Prostate gland (tissue), 2 donors: Measurements from ENCODE around the gene NR2E3. TPM values are rescaled to one million over a fixed set of nuclear protein-coding genes. Genes with fewer than 3 reads are reported as not detected.

ENCODE experiments used
- DNase-seq: peaks from one replicate; pipeline ENCODE4 v3.0.0-alpha.2; 2019; ENCODE audit warnings: low spot score
- H3K27ac ChIP-seq, 2 donors: fragments of 200-600 bp; sonication (generic); 2 replicates each; pipeline ENCODE4 v1.5.1; 2017 to 2019
- H3K27me3 ChIP-seq: fragments of 200-600 bp; sonication (generic); replicated peaks from 2 replicates; pipeline ENCODE4 v1.5.1; 2019; ENCODE audit not compliant: insufficient read depth
- H3K36me3 ChIP-seq, 2 donors: fragments of 200-600 bp; sonication (generic); 1 replicate in 1 of 2; 2 replicates in 1 of 2; pipeline versions ENCODE4 v1.5.1 to v1.8.1; 2017 to 2019
- H3K4me1 ChIP-seq: fragments of 200-600 bp; sonication (generic); replicated peaks from 2 replicates; pipeline ENCODE4 v1.5.1; 2019
- H3K4me3 ChIP-seq, 2 donors: fragments of 200-600 bp; sonication (generic); 2 replicates each; pipeline ENCODE4 v1.5.1; 2017 to 2019
- H3K9me3 ChIP-seq: fragments of 200-600 bp; sonication (generic); 2 replicates; pipeline ENCODE4 v1.5.1; 2017
- CTCF ChIP-seq, 4 experiments: fragments of 200-600 bp in 2 of 4; fragments of 450-650 bp in 2 of 4; sonication (generic) in 2 of 4; IDR thresholded peaks; 1 replicate in 3 of 4; 2 replicates in 1 of 4; pipeline ENCODE4 v1.5.1; 2016 to 2019; ENCODE audit warnings: antibody characterized with exemption in 4 of 4, mild to moderate bottlenecking in 2 of 4, moderate library complexity in 2 of 4
- POLR2A ChIP-seq: fragments of 450-650 bp; IDR thresholded peaks from one replicate; pipeline ENCODE4 v1.6.1; 2016; ENCODE audit warnings: antibody characterized with exemption, mild to moderate bottlenecking
- POLR2AphosphoS5 ChIP-seq: sonication (generic); formaldehyde crosslinking; IDR thresholded peaks from one replicate; pipeline ENCODE4 v1.6.1; 2017; ENCODE audit warnings: antibody characterized with exemption
- WGBS: methylation state at CpG from one replicate; pipeline ENCODE4 v1.1.5; 2018; 5-methylcytosine and 5-hydroxymethylcytosine counted together
- intact Hi-C: fragments of 100-400 bp; cut with DNase I; formaldehyde crosslinking; loops from one replicate; pipeline ENCODE4 v1.14.2; 2022
- total RNA-seq, 2 donors: library from RNA; depleted of rRNA; stranded (reverse); fragments of >200 nt; gene quantifications; one replicate each; pipeline ENCODE4 v1.1.0, GENCODE V29; 2016

NR2E3 gene
- total RNA-seq, 2 donors from 2014 or later, result 0.51 to 2.1 TPM

- Histone ChIP-seq H3K4me3 (no peak overlapping the region), H3K27me3 (no peaks in the 10 kb centered on the region), H3K9me3 (no peaks in the 10 kb centered on the region), H3K36me3 (no peaks in the 10 kb centered on the region), H3K4me1 (no peaks in the 10 kb centered on the region), H3K27ac (no peak overlapping the region)
- DNase-seq, result no peak
- no peak for TF ChIP-seq POLR2A
- TF ChIP-seq POLR2AphosphoS5, result no peak
- TF ChIP-seq CTCF (IDR thresholded peaks at IDR 0.05), result no peak
- WGBS, result 89% methylated on average over 18 of the region's 18 CpGs
- intact Hi-C loops, result no loop called here
Measured at GRCh38 chr15:71808311-71809020, 1.9 kb upstream of the NR2E3 start.

GRCh38 chr15:71809346-71809745 is 1.0 kb upstream of the NR2E3 start:
- TF ChIP-seq CTCF (IDR thresholded peaks at IDR 0.05) (no peak), POLR2AphosphoS5 (no peak), POLR2A (no peak)

GRCh38 chr15:71811036-71811736 is 832 bp downstream of the NR2E3 start:
- Histone ChIP-seq H3K27me3 (no peaks in the 10 kb centered on the region), H3K4me1 (no peaks in the 10 kb centered on the region), H3K9me3 (no peaks in the 10 kb centered on the region), H3K4me3 (no peak overlapping the region), H3K27ac (no peak overlapping the region), H3K36me3 (no peaks in the 10 kb centered on the region)
- 91% methylated on average over 27 of the region's 27 CpGs for WGBS
- DNase-seq, result no peak
- no peak for TF ChIP-seq POLR2A
- TF ChIP-seq CTCF (IDR thresholded peaks at IDR 0.05), result no peak
- no peak for TF ChIP-seq POLR2AphosphoS5
- intact Hi-C loops, result no loop called here

More at GRCh38 chr15:71809346-71809745, 1.0 kb upstream of the NR2E3 start:
- H3K36me3 ChIP-seq, result no peaks in the 10 kb centered on the region
- WGBS, result 90% methylated on average over 8 of the region's 8 CpGs
- intact Hi-C loops, result no loop called here
- no peaks in the 10 kb centered on the region for H3K9me3 ChIP-seq
- H3K4me1 ChIP-seq, result no peaks in the 10 kb centered on the region
- H3K4me3 ChIP-seq, result no peak overlapping the region
- no peaks in the 10 kb centered on the region for H3K27me3 ChIP-seq
- H3K27ac ChIP-seq, result no peak overlapping the region
- DNase-seq, result no peak

GRCh38 chr15:71811752-71812735 is 1.7 kb downstream of the NR2E3 start:
- Histone ChIP-seq H3K9me3 (no peaks in the 10 kb centered on the region), H3K4me1 (no peaks in the 10 kb centered on the region), H3K4me3 (no peak overlapping the region), H3K27me3 (no peaks in the 10 kb centered on the region), H3K36me3 (no peaks in the 10 kb centered on the region), H3K27ac (no peak overlapping the region)
- intact Hi-C loops, result no loop called here
- 93% methylated on average over 36 of the region's 38 CpGs for WGBS
- no peak for DNase-seq
- no peak for TF ChIP-seq POLR2A
- TF ChIP-seq POLR2AphosphoS5, result no peak
- TF ChIP-seq CTCF (IDR thresholded peaks at IDR 0.05), result no peak
